K562 (cell line): ENCODE measurements around the gene CYB561A3. TPM values are rescaled to one million over a fixed set of nuclear protein-coding genes. Genes with fewer than 3 reads are reported as not detected.

Experiments
- BDP1 ChIP-seq: IDR thresholded peaks from 3 replicates; pipeline ENCODE4 v1.6.1; 2011; ENCODE audit not compliant: insufficient read length, insufficient read depth
- GABPA ChIP-seq: fragments of 200-800 bp; sonication (Bioruptor generic); conservative IDR thresholded peaks from 2 replicates; pipeline ENCODE4 v1.6.1; 2016; ENCODE audit warnings: low read depth, missing genetic modification characterization, missing compliant biosample characterization
- PHF20 ChIP-seq: fragments of 450-650 bp; IDR thresholded peaks from 2 replicates; pipeline ENCODE4 v1.6.1; 2018; ENCODE audit not compliant: partially characterized antibody
- POU5F1 ChIP-seq: fragments of 150-350 bp; IDR thresholded peaks from 2 replicates; pipeline ENCODE4 v1.6.1; 2014; ENCODE audit warnings: borderline replicate concordance, low read length, low read depth, mild to moderate bottlenecking; ENCODE audit not compliant: partially characterized antibody
- SREBF1 ChIP-seq: fragments of 150-350 bp; IDR thresholded peaks from 2 replicates; pipeline ENCODE4 v1.6.1; 2014; ENCODE audit warnings: antibody characterized with exemption, low read depth, low read length, borderline replicate concordance
- ZFPM2 ChIP-seq: fragments of 250-450 bp; sonication (Bioruptor Pico); IDR thresholded peaks from 2 replicates; pipeline ENCODE4 v1.5.1; 2022; ENCODE audit warnings: mild to moderate bottlenecking
- ZNF778 ChIP-seq: fragments of 450-650 bp; formaldehyde crosslinking; IDR thresholded peaks from 2 replicates; pipeline ENCODE4 v1.4.0; 2020; ENCODE audit warnings: mild to moderate bottlenecking, moderate library complexity
- polyA plus RNA-seq, 8 experiments: library from polyadenylated mRNA; depleted of rRNA in 4 of 8; stranded (reverse) in 5 of 8; unstranded in 3 of 8; fragments of >200 nt; fragmentation: Nextera tagmentation in 2 of 8; fragmentation: Illumina TruSeq in 1 of 8; extraction: Ambion mirVana in 2 of 8; extraction: Trizol in 1 of 8; gene quantifications; 2 replicates each; pipeline versions ENCODE4 v1.2.1 to v1.2.3, GENCODE V29; 2011 to 2014; ENCODE audit warnings: inconsistent platforms in 1 of 8, missing spikeins in 1 of 8
- total RNA-seq, 7 experiments: library from RNA; depleted of rRNA in 6 of 7; stranded (reverse); fragments of >200 nt in 6 of 7; fragmentation: Illumina TruSeq in 2 of 7; extraction: Trizol in 2 of 7; gene quantifications; 2 replicates each; pipeline versions ENCODE4 v1.2.1 to v1.2.3, GENCODE V29; 2011 to 2021; ENCODE audit warnings: low replicate concordance in 1 of 7
- TF ChIP-seq, protein P1 (sequence below): fragments of 450-650 bp; formaldehyde crosslinking; IDR thresholded peaks from 2 replicates; pipeline ENCODE4 v1.4.0; 2020; ENCODE audit warnings: mild to moderate bottlenecking, moderate library complexity
- TF ChIP-seq, protein P2 (sequence below): fragments of 450-650 bp; formaldehyde crosslinking; IDR thresholded peaks from 2 replicates; pipeline ENCODE4 v1.4.0; 2020; ENCODE audit warnings: mild to moderate bottlenecking, moderate library complexity
- TF ChIP-seq, protein P3 (sequence below): fragments of 250-450 bp; sonication (Bioruptor Pico); IDR thresholded peaks from 2 replicates; pipeline ENCODE4 v1.5.0; 2022; ENCODE audit warnings: mild to moderate bottlenecking

Gene CYB561A3
- total and polyA plus RNA-seq, 9 of the 15 experiments (the other 6 are each of a cell fraction or from before 2014, with no cell fraction given), result 29.2 to 78.9 (median 37.9) TPM

DNA sequence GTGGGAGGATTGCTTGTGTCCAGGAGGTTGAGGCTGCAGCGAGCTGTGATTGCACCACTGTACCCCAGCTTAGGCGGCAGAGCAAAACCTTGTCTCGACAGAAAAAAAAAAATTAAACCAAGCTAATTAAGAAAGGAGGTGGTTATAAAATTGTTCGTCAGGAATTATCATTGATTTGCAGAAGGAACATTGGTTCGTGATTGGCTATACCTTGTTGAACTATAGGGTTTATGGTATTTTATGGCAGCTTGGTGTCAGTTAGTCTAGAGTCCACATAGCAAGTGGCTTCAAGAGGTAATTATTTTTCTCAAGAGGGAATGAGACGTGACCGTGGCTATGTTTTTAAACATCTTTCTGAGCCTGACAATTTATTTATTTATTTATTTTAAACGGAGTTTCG, 19.2 kb upstream of the CYB561A3 start (continued):
- no peak for TF ChIP-seq SREBF1
- TF ChIP-seq, protein P1, sequence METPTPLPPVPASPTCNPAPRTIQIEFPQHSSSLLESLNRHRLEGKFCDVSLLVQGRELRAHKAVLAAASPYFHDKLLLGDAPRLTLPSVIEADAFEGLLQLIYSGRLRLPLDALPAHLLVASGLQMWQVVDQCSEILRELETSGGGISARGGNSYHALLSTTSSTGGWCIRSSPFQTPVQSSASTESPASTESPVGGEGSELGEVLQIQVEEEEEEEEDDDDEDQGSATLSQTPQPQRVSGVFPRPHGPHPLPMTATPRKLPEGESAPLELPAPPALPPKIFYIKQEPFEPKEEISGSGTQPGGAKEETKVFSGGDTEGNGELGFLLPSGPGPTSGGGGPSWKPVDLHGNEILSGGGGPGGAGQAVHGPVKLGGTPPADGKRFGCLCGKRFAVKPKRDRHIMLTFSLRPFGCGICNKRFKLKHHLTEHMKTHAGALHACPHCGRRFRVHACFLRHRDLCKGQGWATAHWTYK, result no peak
- TF ChIP-seq, protein P2, sequence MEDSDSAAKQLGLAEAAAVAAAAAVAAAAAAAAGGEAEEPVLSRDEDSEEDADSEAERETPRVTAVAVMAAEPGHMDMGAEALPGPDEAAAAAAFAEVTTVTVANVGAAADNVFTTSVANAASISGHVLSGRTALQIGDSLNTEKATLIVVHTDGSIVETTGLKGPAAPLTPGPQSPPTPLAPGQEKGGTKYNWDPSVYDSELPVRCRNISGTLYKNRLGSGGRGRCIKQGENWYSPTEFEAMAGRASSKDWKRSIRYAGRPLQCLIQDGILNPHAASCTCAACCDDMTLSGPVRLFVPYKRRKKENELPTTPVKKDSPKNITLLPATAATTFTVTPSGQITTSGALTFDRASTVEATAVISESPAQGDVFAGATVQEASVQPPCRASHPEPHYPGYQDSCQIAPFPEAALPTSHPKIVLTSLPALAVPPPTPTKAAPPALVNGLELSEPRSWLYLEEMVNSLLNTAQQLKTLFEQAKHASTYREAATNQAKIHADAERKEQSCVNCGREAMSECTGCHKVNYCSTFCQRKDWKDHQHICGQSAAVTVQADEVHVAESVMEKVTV (CRISPR knock-in tag), result no peak
- TF ChIP-seq GABPA (tag), result no peak
- no peak for TF ChIP-seq ZFPM2 (CRISPR knock-in tag)
- no peak for TF ChIP-seq POU5F1
- no peak for TF ChIP-seq BDP1
- no peak for TF ChIP-seq ZNF778 (CRISPR knock-in tag)
- no peak for TF ChIP-seq PHF20
- TF ChIP-seq, protein P3, sequence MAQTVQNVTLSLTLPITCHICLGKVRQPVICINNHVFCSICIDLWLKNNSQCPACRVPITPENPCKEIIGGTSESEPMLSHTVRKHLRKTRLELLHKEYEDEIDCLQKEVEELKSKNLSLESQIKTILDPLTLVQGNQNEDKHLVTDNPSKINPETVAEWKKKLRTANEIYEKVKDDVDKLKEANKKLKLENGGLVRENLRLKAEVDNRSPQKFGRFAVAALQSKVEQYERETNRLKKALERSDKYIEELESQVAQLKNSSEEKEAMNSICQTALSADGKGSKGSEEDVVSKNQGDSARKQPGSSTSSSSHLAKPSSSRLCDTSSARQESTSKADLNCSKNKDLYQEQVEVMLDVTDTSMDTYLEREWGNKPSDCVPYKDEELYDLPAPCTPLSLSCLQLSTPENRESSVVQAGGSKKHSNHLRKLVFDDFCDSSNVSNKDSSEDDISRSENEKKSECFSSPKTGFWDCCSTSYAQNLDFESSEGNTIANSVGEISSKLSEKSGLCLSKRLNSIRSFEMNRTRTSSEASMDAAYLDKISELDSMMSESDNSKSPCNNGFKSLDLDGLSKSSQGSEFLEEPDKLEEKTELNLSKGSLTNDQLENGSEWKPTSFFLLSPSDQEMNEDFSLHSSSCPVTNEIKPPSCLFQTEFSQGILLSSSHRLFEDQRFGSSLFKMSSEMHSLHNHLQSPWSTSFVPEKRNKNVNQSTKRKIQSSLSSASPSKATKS (CRISPR knock-in tag), result no peak
- TF ChIP-seq, all 486 proteins: peak for 0
